Muscle layer of duodenum (tissue), 2 donors: ENCODE data around the gene VPS36.

Experiments
- H3K27ac ChIP-seq: one replicate; pipeline ENCODE4 v1.7.0; 2013; ENCODE audit warnings: mild to moderate bottlenecking, low read length
- H3K27me3 ChIP-seq: one replicate; pipeline ENCODE4 v1.7.0; 2013; ENCODE audit warnings: low read depth, mild to moderate bottlenecking, control low read depth, low read length
- H3K36me3 ChIP-seq, 2 donors: one replicate each; pipeline ENCODE4 v1.7.0; 2013; ENCODE audit warnings: low read length in 2 of 2, control low read depth in 1 of 2, mild to moderate bottlenecking in 1 of 2; ENCODE audit not compliant: insufficient read depth in 2 of 2, control insufficient read depth in 1 of 2
- H3K4me1 ChIP-seq, 2 donors: one replicate each; pipeline ENCODE4 v1.7.0; 2013; ENCODE audit warnings: low read length in 2 of 2, mild to moderate bottlenecking in 2 of 2, control low read depth in 1 of 2, moderate library complexity in 1 of 2; ENCODE audit not compliant: insufficient read depth in 2 of 2, control insufficient read depth in 1 of 2
- H3K4me3 ChIP-seq, 2 donors: one replicate each; pipeline ENCODE4 v1.7.0; 2013; ENCODE audit warnings: low read length in 2 of 2, low read depth in 1 of 2, mild to moderate bottlenecking in 1 of 2
- H3K9me3 ChIP-seq, 2 donors: one replicate each; pipeline ENCODE4 v1.7.0; 2013; ENCODE audit warnings: low read length in 2 of 2, control low read depth in 1 of 2, mild to moderate bottlenecking in 1 of 2; ENCODE audit not compliant: control insufficient read depth in 1 of 2
- donor health status: healthy.

VPS36 gene

DNA sequence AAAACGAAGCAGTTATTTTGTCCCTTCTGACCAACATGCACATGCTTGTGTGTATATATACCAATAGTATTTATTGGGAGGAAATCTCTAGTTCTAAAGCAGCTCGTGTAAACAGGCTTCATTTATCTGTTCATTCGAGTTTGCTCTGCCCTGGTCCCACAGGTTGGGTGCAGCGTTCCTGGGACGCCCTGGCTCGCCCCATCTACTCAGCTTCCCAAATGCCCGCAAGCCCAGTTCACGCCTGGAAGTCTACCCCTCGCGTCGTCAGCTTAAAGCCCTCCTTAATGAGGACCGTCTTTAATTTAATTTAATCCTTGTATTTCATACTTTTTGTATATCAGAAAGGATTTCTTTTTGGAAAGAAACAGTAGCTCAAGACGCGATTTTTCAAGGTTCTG, 45.1 kb downstream of the VPS36 start:
- Histone ChIP-seq H3K4me3 (peak overlapping the region; percentile 53 to 64), H3K27ac (no peak overlapping the region), H3K36me3 (peaks cover 0 to 8% of the 10 kb centered on the region in 2 donors), H3K9me3 (no peaks in the 10 kb centered on the region), H3K27me3 (peaks cover 4% of the 10 kb centered on the region), H3K4me1 (peaks cover 0 to 19% of the 10 kb centered on the region in 2 donors)

DNA sequence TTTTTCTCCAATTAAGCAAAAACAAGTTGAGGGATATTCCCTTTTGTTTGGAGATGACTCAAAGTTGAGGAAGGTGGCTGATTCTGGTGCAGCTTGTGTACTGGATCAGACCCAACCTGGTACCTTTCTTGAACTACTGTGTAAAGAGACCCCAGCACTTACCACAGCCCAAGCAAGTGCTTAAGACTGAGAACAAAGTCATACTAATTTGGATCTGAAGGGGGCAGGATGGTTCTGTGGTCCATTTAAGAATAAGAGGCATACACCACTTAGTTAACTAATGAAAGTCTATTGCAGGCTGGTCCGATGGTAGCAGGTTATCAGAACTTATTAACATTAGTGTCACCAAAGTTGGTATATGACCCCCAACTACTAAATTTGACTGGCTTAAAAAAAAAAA, 50.7 kb downstream of the VPS36 start:
- Histone ChIP-seq H3K4me1 (no peaks in the 10 kb centered on the region), H3K27ac (no peak overlapping the region), H3K9me3 (no peaks in the 10 kb centered on the region), H3K36me3 (no peaks in the 10 kb centered on the region), H3K27me3 (no peaks in the 10 kb centered on the region), H3K4me3 (no peak overlapping the region)

DNA sequence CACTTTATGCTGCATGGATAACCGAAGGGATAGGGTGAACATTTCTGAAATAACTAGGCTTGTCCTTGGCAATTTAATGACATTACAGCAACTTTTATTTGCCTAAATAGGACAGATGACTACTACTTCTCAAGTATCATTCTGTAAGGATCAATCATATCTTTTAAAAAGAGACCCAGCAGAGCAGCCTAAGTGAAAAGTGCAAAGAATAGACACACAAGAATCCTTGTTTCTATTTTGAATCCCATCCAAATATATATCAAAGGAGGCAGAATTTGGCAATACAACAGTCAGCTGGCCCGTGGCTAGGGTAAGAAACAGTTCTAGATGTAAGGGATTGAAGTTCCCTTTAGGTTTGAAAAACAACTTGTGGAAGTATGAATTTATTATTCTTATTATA, 51.4 kb downstream of the VPS36 start:
- no peaks in the 10 kb centered on the region for H3K4me1 ChIP-seq
- H3K4me3 ChIP-seq, result no peak overlapping the region
- no peaks in the 10 kb centered on the region for H3K36me3 ChIP-seq
- no peak overlapping the region for H3K27ac ChIP-seq
- no peaks in the 10 kb centered on the region for H3K27me3 ChIP-seq
- no peaks in the 10 kb centered on the region for H3K9me3 ChIP-seq

DNA sequence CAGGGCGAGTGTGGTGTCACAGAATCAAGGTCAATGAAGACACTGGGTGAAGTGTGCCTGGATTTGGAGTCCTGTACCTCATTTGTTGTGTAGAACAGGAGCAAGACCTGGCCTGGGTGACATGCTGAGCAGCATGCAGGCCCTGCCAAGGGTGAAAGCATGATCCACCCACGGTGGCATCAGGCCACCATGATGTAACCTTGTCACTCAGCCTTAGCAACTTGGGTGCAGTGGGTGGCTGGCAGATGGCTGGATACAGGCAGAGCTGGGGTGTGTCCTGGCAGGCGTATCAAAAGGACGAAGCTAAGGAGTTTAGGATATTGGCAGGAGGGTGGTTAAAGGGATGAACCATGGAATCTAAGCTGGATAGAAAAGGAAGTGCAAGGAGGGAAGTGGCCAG, 54.7 kb downstream of the VPS36 start:
- H3K9me3 ChIP-seq, result no peaks in the 10 kb centered on the region
- H3K27ac ChIP-seq, result no peak overlapping the region
- no peaks in the 10 kb centered on the region for H3K4me1 ChIP-seq
- H3K36me3 ChIP-seq, result no peaks in the 10 kb centered on the region
- no peak overlapping the region for H3K4me3 ChIP-seq
- no peaks in the 10 kb centered on the region for H3K27me3 ChIP-seq

DNA sequence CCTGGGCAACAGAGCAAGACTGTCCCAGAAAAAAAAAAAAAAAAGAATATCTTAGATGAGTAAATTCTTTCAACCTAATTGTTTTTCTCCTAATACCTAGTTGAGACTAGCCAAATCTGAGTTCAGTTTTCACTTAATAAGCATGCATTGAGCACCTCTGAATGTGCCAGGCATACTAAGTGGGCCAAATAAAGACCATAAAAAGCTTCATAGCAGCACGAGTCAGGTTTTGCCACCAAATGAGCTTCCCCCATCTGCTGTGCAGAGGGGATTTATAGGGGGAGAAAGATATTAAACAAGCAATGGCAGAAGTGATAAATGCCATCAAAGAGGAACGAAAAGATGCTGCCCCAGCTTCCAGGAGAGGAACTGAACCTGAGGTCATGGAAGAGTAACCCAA, 55.8 kb downstream of the VPS36 start:
- Histone ChIP-seq H3K27me3 (no peaks in the 10 kb centered on the region), H3K36me3 (no peaks in the 10 kb centered on the region), H3K9me3 (no peaks in the 10 kb centered on the region)

DNA sequence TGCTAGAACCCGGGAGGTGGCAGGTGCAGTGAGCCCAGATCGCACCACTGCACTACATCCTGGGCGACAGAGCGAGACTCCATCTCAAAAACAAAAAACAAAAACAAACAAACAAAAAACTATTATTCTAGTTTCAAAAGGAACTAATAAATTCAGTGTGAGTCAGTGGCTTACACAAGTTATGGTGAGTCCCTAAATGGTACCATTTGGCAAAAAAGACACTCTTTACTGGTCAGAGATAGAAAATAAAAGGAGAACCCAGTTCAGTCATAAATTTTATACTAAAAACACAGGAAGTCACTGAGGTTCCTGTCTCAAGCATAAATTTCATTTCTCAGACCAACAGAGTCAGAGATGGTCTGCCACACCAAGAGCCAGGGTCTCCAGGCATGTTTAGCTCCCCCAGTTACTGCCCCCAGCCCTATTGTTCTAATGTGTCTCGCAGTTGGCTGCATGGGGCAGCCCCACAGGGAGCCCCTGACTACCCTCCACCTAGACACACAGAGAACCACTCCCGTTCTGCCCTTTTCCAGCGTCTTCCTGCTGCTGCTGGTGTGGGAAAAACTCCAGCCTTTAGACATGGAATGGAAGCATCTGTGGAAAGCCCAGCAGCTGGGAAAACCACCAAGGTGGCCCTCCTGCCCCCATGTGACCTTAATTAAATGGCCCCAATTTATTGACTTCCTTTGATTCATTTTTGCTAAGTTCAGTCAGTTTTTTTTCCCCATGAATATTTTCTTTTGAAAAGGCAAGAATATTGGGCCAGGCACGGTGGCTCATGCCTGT, 56.7 kb downstream of the VPS36 start:
- H3K27me3 ChIP-seq, result no peaks in the 10 kb centered on the region
- no peaks in the 10 kb centered on the region for H3K36me3 ChIP-seq
- H3K4me1 ChIP-seq, result no peaks in the 10 kb centered on the region
- no peaks in the 10 kb centered on the region for H3K9me3 ChIP-seq
- H3K27ac ChIP-seq, result no peak overlapping the region
- H3K4me3 ChIP-seq, result no peak overlapping the region

More for the DNA sequence above, 55.8 kb downstream of the VPS36 start:
- H3K4me3 ChIP-seq, result no peak overlapping the region
- H3K4me1 ChIP-seq, result no peaks in the 10 kb centered on the region
- no peak overlapping the region for H3K27ac ChIP-seq

DNA sequence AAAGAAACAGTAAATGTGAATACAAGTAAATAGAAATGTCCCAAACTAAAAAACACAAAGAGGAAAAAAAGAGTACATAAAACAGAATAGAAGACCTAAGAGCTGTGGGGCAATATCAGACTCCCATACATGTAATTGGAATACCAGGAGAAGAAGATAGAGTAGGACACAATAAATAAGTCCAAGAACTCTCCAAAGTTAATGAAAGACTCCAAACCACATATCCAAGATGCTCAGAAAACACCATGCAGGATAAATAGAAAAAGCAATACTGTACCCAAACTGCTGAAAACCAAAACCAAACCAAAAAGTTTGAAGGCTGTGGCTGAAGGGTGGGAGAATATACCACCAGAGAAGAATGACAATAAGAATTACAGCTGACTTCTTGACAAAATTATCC, 62.7 kb downstream of the VPS36 start:
- Histone ChIP-seq H3K27me3 (no peaks in the 10 kb centered on the region), H3K36me3 (peaks cover 0 to 4% of the 10 kb centered on the region in 2 donors), H3K4me1 (no peaks in the 10 kb centered on the region), H3K9me3 (no peaks in the 10 kb centered on the region), H3K4me3 (no peak overlapping the region), H3K27ac (no peak overlapping the region)

DNA sequence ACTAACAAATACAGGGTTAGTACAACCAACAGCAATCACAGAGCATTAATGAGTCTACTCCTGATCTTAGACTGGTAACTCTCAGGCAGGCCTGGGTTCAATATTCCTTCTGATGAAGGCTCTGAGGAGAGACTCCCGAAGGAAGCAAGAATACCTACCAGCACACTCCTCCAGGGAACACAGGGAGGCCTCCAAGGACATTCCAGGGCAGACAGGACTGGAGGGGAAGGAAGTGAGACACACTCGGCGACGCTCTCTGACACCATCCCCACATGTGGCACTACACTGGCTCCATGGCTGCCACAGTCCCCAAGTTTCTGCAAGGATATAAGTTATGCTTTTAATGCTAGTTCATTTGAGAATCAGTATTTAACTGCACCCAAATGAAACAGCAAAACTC, 64.6 kb downstream of the VPS36 start:
- peaks cover 0 to 4% of the 10 kb centered on the region in 2 donors for H3K36me3 ChIP-seq
- H3K4me3 ChIP-seq, result no peak overlapping the region
- no peak overlapping the region for H3K27ac ChIP-seq
- H3K27me3 ChIP-seq, result no peaks in the 10 kb centered on the region
- H3K4me1 ChIP-seq, result no peaks in the 10 kb centered on the region
- no peaks in the 10 kb centered on the region for H3K9me3 ChIP-seq

DNA sequence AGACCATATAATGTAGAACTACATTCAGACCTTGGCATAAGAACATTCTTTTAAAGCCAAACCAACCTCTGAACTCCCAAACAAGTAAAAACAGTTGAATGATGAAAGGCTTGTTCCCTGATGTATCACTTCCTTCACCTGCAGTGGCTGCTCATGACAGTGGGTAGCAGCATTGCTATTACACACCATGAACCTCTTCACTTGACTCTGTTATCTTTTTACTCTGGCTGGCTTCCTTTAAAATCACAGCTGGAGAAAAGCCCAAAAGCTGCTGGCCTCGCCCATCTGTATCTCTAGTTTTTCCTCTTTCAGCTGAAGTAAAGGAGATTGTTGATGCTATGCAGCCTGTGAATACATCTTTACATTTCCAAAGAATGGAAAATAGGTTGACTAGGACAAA, 67.1 kb downstream of the VPS36 start:
- Histone ChIP-seq H3K4me1 (no peaks in the 10 kb centered on the region), H3K27ac (no peak overlapping the region), H3K4me3 (no peak overlapping the region), H3K27me3 (no peaks in the 10 kb centered on the region), H3K9me3 (no peaks in the 10 kb centered on the region), H3K36me3 (peaks cover 0 to 6% of the 10 kb centered on the region in 2 donors)

DNA sequence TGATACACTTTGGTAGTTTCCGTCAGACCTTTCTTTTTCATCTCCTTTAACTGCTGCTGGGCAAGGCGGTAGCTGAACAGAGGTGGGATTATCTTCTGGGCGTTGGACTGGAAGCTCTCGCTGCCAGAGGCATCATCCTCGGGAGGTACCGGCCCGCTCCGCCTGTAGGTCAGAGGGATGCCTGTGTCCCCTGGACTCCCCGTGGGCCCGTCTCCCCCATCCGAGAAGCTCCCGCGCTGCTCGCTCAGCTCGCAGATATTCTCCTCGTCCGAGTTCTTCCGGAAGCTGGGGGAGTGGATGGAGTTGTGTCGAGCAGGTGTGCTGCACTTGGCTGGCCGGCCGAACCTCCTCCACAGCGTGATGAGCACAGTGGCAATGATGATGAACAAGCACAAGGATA, 72.1 kb downstream of the VPS36 start:
- no peak overlapping the region for H3K27ac ChIP-seq
- H3K36me3 ChIP-seq, result peaks cover 0 to 9% of the 10 kb centered on the region in 2 donors
- H3K9me3 ChIP-seq, result no peaks in the 10 kb centered on the region
- no peaks in the 10 kb centered on the region for H3K4me1 ChIP-seq
- H3K27me3 ChIP-seq, result no peaks in the 10 kb centered on the region
- H3K4me3 ChIP-seq, result no peak overlapping the region

DNA sequence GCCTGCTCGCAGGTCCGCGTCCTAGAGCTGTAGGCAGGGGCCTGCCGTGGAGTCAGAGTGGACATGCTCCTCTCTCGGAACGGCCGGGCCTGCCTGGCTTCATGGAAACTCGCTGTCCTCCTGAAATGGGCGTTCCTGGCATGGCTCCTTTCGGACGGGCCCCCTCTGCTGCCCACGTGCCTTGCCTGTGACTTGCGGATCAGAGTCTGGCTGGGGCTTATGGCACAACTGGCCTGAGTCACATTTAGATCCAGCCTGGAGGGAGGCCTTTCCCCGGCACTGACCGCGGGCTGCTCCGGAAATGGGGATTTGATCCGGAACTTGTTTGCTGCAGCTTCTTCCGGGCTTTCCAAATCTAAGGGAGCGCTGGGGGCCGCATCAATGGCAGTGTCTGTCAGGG, 72.5 kb downstream of the VPS36 start:
- Histone ChIP-seq H3K9me3 (no peaks in the 10 kb centered on the region), H3K27ac (no peak overlapping the region), H3K36me3 (peaks cover 0 to 9% of the 10 kb centered on the region in 2 donors), H3K4me1 (no peaks in the 10 kb centered on the region), H3K27me3 (no peaks in the 10 kb centered on the region), H3K4me3 (no peak overlapping the region)

DNA sequence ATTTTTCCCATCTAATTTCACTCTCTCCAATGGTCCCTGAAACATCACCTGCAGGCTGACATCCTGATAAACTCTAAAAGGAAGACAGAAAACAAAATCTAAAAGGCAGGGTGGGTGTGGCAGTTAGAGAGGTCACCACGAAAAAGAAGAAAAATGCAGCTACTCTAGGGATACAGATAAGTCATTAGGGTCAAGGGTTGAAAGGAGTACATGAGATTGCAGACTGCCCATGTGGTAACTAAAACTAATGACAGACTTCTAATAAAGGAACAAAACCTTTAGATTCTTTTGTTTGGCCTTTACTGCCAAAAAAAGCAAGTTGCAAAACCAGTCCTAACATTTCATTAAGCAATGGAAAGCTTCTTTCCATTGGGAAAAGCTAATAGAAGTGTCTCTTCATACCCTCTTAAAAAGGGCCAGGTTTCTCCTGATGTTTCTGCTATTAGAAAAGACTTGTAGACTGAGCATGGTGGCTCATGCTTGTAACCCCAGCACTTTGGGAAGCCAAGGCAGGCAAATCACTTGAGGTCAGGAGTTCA, 75.5 kb downstream of the VPS36 start:
- H3K4me3 ChIP-seq, result no peak overlapping the region
- H3K9me3 ChIP-seq, result no peaks in the 10 kb centered on the region
- no peaks in the 10 kb centered on the region for H3K27me3 ChIP-seq
- H3K27ac ChIP-seq, result no peak overlapping the region
- no peaks in the 10 kb centered on the region for H3K4me1 ChIP-seq
- peaks cover 0 to 9% of the 10 kb centered on the region in 2 donors for H3K36me3 ChIP-seq
